ENCODE results near the gene GJB1. TPM values are rescaled to one million over a fixed set of nuclear protein-coding genes. Genes with fewer than 3 reads are reported as not detected.

Gene GJB1
- total RNA-seq, 4 donors from 2014 or later, result 20.9 to 73.3 (median 48.3) TPM

DNA sequence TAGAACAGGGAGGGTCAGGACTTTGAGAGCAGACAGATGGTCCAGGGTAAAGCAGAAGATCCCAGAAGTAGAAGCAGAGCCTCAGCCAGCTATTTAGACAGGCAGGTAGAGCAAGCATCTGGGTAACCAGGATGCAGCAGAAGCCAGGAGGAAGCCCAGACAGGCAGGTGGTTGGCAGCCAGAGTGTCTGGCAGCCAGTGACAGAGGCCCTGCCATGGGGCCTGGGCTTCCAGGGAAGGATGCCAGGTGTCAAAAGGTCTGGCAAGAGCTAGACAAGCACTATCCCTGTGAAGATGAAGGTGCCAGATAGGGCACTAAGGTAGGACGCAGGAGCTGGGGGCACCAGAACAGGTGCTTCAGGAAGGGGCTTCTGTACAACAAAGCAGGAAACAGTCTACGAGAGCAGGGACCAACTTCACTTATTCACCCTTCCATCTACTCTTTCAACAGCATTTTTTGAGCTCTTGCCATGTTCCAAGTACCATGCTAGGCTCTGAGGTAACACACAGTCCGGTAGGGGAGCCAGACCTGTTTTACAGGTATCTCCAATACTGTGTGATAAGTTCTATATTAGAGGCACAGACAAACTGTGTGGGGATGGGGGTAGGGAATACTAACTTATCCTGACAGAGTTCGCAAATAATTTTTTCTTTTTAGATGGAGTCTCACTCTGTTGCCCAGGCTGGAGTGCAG is 38.1 kb upstream of the GJB1 start:
- in situ Hi-C loops (cut with MboI; ENCODE audit: low pct_ligation_motif_present in 1 of 4, low pct_unique_long_range_greater_than_20kb in 1 of 4, low sequenced_read_pairs in 3 of 4), result loop anchor here in 2 of 4 donors (25.0 kb wide), 3 partner anchors 98 to 423 kb away; partner anchors contain the start of gene FOXO4 (in 1 of the 2)
- peaks cover 0 to 10% (median 0%) of the 10 kb centered on the region in 4 donors for H3K4me1 ChIP-seq

DNA sequence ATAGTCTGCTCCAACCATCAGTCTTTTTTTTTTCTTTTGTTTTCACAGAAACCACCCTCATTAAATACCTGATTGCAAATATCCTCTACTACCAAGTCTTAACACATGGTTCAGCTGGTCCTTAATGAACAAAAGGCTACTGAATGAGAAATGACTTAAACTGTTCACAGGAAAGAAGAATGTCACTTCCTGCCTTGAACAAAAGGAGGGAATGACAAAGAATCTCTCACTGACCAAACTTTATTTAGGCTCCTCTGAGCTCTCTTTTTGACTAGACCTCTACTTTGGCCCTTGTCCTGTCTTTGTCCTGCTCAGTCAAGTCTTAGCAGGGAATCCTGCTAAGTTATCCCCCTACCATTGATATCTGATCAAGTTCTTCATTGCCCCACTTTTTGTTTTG is 31.8 kb upstream of the GJB1 start:
- Histone ChIP-seq H3K36me3 (no peaks in the 10 kb centered on the region), H3K27me3 (no peaks in the 10 kb centered on the region), H3K27ac (no peak overlapping the region), H3K9me3 (no peaks in the 10 kb centered on the region), H3K4me1 (no peaks in the 10 kb centered on the region), H3K4me3 (no peak overlapping the region)
- intact Hi-C loops (cut with DNase I; ENCODE audit: low total_unique reads), result no loop called here
- TF ChIP-seq EP300 (IDR thresholded peaks at IDR 0.05; ENCODE audit: low read depth) (no peak), POLR2AphosphoS5 (IDR thresholded peaks at IDR 0.05) (no peak)
- TF ChIP-seq, protein P1, sequence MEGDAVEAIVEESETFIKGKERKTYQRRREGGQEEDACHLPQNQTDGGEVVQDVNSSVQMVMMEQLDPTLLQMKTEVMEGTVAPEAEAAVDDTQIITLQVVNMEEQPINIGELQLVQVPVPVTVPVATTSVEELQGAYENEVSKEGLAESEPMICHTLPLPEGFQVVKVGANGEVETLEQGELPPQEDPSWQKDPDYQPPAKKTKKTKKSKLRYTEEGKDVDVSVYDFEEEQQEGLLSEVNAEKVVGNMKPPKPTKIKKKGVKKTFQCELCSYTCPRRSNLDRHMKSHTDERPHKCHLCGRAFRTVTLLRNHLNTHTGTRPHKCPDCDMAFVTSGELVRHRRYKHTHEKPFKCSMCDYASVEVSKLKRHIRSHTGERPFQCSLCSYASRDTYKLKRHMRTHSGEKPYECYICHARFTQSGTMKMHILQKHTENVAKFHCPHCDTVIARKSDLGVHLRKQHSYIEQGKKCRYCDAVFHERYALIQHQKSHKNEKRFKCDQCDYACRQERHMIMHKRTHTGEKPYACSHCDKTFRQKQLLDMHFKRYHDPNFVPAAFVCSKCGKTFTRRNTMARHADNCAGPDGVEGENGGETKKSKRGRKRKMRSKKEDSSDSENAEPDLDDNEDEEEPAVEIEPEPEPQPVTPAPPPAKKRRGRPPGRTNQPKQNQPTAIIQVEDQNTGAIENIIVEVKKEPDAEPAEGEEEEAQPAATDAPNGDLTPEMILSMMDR (IDR thresholded peaks at IDR 0.05), result no peak
- in situ Hi-C loops (cut with MboI; ENCODE audit: low pct_ligation_motif_present in 1 of 4, low pct_unique_long_range_greater_than_20kb in 1 of 4, low sequenced_read_pairs in 3 of 4), result loop anchor here in 2 of 4 donors (25.0 kb wide), 3 partner anchors 104 to 429 kb away; partner anchors contain the start of gene FOXO4 (in 1 of the 2)
- no peak for DNase-seq

More for the DNA sequence above, 38.1 kb upstream of the GJB1 start:
- TF ChIP-seq EP300 (IDR thresholded peaks at IDR 0.05; ENCODE audit: low read depth) (no peak), POLR2A (IDR thresholded peaks at IDR 0.05) (no peak), POLR2AphosphoS5 (IDR thresholded peaks at IDR 0.05) (no peak)
- TF ChIP-seq, protein P1 (IDR thresholded peaks at IDR 0.05), result no peak
- WGBS, 2 donors (ENCODE audit: low coverage in 1 of 2), result 70% methylated on average over 4 of the region's 4 CpGs; no CpG with 5 or more reads in 1 of the 2 donors
- intact Hi-C loops (cut with DNase I; ENCODE audit: low total_unique reads), result no loop called here
- no peak for DNase-seq
- Histone ChIP-seq H3K9me3 (no peaks in the 10 kb centered on the region), H3K27ac (no peak overlapping the region), H3K36me3 (no peaks in the 10 kb centered on the region), H3K4me3 (no peak overlapping the region), H3K27me3 (no peaks in the 10 kb centered on the region)

DNA sequence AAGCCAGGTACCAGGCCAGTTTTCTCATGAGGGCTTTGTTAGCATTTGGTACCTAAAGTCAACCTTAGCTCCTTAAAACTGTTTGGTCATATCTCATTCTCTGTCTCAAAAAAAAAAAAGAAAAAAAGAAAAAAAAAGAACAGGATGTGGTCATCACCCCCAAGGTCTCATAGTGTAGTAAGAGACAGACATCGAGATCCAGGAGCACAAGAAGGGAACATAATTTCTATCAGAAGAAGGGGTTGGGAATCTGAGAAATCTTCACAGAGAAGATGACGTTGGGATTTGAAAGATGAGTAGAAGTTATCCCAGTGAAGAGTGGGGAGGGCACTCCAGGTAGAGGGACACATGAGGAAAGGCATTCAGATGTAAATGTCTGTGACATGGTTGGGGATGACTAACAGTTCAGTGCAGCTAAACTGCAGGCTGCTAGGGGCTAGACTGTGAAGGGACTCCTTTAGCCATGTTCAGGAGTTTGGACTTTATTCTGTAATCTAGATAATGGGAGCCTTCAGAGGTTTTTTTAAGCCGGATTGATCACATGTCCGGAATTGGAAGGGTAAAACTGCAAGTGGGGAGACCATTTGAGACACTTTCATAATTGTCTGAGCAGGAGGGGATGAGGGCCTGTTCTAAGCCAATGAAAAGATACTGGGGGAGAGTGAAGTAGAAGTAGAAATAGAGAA is 26.9 kb upstream of the GJB1 start:
- Histone ChIP-seq H3K27ac (no peak overlapping the region), H3K9me3 (no peaks in the 10 kb centered on the region), H3K36me3 (no peaks in the 10 kb centered on the region), H3K27me3 (no peaks in the 10 kb centered on the region), H3K4me3 (peak overlapping the region in 1 of 4 donors; percentile 27), H3K4me1 (no peaks in the 10 kb centered on the region)
- WGBS, 2 donors (ENCODE audit: low coverage in 1 of 2), result 66 to 73% methylated on average over 4 of the region's 4 CpGs
- in situ Hi-C loops (cut with MboI; ENCODE audit: low pct_ligation_motif_present in 1 of 4, low pct_unique_long_range_greater_than_20kb in 1 of 4, low sequenced_read_pairs in 3 of 4) (loop anchor here in 2 of 4 donors (25.0 kb wide), 3 partner anchors 109 to 434 kb away; partner anchors contain the start of gene FOXO4 (in 1 of the 2)), intact Hi-C loops (cut with DNase I; ENCODE audit: low total_unique reads) (no loop called here)
- TF ChIP-seq, protein P1 (IDR thresholded peaks at IDR 0.05), result no peak
- no peak for DNase-seq

DNA sequence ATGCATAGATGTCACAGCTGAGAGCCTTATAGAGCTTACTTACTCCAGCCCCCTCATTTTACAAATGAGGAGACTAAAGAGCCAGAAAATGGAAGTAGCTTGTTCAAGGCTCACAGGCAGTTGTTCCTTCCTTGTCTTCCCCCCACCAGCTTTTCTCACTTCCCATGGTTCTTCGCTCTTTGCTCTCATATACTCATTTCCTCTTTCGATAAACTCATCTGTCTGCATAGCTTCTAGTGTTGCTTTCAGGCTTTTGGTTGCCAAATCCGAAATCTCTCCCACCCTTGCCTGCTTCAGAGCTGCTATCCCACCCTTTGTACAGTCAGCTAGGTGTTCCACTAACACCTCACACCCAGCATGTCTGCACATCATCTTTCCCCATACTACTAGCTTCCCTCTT is 25.0 kb upstream of the GJB1 start:
- no peaks in the 10 kb centered on the region for H3K9me3 ChIP-seq
- no peaks in the 10 kb centered on the region for H3K36me3 ChIP-seq
- H3K27me3 ChIP-seq, result no peaks in the 10 kb centered on the region
- in situ Hi-C loops (cut with MboI; ENCODE audit: low pct_ligation_motif_present in 1 of 4, low pct_unique_long_range_greater_than_20kb in 1 of 4, low sequenced_read_pairs in 3 of 4), result loop anchor here in 2 of 4 donors (25.0 kb wide), 3 partner anchors 111 to 436 kb away; partner anchors contain the start of gene FOXO4 (in 1 of the 2)
- no peaks in the 10 kb centered on the region for H3K4me1 ChIP-seq
- intact Hi-C loops (cut with DNase I; ENCODE audit: low total_unique reads), result no loop called here
- peak overlapping the region in 1 of 4 donors; percentile 41 for H3K27ac ChIP-seq
- no peak for TF ChIP-seq POLR2A (IDR thresholded peaks at IDR 0.05)
- TF ChIP-seq, protein P1 (IDR thresholded peaks at IDR 0.05), result no peak
- TF ChIP-seq POLR2AphosphoS5 (IDR thresholded peaks at IDR 0.05), result no peak
- peak overlapping the region in 1 of 4 donors; percentile 27 for H3K4me3 ChIP-seq
- WGBS, 2 donors (ENCODE audit: low coverage in 1 of 2), result 63% methylated on average over 3 of the region's 3 CpGs; no CpG with 5 or more reads in 1 of the 2 donors
- no peak for DNase-seq
